GM21381 (cell line): ENCODE measurements around the gene PHLDA2.
A peak's percentile ranks its signal among the peaks of the same experiment; 100 is the strongest.

Experiments
- ATAC-seq: cut with Tn5 transposase; IDR thresholded peaks from one replicate; pipeline ENCODE4 v1.9.1; 2021; ENCODE audit warnings: mild to moderate bottlenecking, moderate library complexity; ENCODE audit not compliant: unreplicated experiment

PHLDA2 gene

DNA sequence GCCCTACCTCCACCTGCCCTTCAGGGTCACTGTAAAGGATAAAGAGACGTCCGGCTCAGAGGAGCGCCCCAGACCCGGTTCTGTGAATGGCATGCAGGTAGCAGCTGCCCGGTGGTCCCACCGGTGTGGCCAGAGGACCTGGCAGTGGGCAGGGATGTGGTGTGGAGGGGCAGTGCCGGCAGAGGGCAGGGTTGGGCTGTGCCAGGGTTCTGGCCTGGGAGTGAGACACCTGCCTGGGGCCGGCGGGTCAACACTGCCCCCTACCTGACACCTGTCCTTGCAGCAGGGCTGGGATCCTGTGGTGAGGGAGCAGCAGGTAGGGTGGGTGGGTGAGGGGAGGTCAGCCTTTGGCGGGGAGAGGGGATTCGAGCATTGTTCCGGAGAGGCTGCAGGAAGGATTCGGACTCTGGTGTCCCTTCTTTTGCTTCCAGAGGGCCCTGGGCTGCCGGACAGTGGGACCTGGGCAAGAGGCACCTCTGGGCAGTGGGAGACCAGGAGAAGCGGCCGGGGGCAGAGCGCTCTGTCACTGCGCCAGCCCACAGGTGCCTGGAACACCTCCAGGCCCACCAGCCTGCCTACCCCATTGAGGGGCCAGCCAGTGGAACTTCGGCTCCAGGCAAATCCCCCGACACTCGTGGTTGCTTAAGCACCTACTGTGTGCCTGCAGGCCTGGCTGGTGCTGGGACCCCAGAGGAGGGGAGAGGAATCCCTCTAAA, 1.6 kb upstream of the PHLDA2 start:
- ATAC-seq = no peak

DNA sequence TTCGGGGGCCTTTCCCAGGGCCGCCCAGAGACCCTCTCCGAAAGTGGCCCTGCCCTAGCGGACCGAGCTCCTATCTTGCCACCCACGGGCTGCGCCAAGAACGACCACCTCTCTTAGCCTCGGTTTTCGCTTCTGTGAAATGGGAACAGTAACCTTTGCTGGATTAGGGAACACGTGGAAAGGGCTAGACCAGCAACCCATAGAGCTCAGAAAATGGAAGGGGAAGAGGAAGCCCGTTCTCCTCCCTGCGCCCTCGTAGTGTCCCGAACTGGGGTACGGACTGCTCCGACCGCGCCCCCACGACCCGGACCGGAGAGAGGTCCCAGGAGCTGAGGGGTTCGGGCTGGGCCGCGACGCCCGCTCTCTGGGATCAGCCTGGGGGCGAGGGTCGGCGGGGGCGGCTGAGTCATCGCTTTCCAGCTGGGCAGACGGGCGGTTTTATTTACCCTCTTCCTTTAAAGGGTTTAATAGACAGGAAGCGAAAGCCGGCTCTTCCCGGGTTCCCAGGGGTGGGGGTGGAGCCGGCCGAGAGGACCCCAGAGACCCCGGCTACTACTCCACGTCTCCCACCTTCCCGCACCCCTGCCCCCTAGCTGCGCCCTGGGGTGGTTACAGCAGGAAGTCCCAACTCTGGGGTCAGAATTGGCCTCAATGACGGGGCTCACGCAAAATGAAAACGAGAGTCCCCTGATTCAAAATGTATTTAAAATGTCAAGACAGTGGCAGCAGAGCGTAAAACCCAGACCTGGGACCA, 907 bp upstream of the PHLDA2 start:
- no peak for ATAC-seq

- peak; percentile 29 for ATAC-seq
These were observed 320 bp upstream of the PHLDA2 start for GRCh38 chr11:2929531-2929949.

DNA sequence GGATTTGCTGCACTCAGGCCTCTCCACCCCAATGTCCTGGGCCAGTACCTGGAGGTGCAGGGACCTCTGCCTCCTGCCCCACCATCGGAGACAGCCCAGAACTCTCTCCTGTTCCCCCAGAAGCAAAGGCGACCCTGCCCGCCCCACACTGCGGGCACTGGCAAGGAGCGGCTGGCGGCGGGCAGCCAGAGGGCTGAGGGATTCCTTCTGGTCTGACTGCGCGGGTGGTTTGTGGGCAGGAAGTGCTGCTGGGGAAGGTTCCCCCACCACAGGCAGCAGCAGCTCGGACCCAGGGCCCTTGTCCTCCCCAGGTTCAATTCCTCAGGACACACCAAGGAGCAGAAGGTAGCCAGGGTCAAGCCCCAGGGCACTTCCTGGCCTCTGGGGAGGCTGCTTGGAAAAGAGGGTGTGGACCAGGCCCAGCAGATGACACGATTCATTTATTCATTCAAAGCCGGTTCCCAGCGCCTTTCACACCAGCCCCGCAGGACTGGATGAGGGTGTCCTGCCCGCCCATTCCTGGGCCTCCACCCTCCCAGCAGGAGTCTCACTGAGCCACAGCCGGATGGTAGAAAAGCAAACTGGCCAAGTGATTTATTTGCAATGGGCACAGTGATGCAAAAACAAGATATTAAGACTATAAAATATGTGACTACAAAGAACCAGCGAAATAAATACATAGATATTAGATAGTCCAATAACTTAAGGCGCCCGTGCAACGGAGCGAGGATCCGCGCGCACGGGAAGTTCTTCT, 1.2 kb downstream of the PHLDA2 start:
- no peak for ATAC-seq

GRCh38 chr11:2927121-2927800, 2.0 kb downstream of the PHLDA2 start:
- ATAC-seq = no peak

DNA sequence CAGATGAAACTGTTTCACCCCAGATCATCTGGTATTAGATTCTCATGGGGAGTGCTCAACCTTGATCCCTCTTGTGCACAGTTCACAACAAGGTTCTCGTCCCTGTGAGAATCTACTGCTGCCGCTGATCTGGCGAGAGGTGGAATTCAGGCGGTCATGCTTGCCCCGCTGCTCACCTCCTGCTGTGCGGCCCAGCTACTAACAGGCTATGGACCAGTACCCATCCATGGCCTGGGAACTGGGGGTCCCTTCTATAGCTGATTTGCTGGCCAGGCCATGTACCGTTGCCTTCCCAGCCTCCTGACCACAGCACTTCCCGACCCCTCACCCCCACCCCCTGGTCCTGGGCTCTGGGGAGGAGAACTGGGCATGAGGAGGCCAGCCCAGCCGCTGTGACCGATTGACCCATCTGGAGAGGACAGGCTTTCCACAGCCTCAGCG, 2.6 kb downstream of the PHLDA2 start:
- no peak for ATAC-seq

DNA sequence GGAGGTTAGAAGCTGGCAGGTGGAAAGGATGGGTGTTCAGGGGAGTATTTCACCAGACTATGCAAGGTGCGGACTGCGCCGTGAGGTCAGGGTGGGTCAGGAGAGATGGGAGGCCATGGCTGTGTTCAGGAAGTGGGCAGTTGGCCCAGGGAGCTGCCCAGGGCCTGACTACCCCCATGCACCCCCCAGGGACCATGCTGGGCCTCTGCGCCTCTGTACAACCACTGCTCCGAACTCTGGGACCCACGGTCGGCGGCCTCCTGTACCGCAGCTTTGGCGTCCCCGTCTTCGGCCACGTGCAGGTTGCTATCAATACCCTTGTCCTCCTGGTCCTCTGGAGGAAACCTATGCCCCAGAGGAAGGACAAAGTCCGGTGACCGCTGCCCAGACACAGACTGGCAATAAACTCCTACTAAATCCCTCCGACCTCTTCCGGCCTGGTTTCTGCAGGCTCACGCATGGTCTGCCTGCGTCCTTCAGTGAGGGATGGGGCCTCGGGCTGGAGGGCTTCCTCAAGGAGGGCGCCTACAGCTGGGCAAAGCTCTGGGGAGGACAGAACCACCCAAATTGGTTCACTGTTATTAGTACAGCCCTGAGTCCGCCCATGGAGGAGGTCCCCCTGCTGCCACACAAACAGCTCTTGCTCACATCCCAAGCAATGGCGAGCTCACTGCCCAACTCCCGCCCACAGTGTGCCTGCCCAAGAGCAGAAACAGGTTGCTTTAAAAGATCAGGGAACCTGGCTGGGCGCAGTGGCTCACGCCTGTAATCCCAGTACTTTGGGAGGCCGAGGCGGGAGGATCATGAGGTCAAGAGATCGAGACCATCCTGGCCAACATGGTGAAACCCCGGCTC, 4.2 kb downstream of the PHLDA2 start:
- ATAC-seq = no peak

DNA sequence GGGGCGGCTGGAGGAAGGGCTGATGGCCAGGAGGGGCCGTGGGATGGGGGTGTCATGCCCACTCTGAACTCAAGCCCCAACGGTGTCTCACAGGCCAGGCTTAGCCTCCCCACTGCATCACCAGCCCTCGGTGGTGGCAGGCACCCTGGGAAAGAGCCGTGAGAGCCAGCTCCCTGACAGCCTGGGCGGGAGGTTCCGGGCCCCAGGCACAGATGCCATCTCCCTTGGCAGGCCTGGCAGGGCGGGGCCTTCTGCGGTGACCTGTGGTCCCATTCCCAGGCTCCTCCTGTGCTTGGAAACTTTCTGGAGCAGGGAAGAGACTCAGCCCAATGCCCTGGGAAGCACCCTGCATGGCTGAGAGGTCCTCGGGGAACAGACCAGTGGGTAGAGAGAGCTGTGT, 4.8 kb downstream of the PHLDA2 start:
- ATAC-seq = no peak

DNA sequence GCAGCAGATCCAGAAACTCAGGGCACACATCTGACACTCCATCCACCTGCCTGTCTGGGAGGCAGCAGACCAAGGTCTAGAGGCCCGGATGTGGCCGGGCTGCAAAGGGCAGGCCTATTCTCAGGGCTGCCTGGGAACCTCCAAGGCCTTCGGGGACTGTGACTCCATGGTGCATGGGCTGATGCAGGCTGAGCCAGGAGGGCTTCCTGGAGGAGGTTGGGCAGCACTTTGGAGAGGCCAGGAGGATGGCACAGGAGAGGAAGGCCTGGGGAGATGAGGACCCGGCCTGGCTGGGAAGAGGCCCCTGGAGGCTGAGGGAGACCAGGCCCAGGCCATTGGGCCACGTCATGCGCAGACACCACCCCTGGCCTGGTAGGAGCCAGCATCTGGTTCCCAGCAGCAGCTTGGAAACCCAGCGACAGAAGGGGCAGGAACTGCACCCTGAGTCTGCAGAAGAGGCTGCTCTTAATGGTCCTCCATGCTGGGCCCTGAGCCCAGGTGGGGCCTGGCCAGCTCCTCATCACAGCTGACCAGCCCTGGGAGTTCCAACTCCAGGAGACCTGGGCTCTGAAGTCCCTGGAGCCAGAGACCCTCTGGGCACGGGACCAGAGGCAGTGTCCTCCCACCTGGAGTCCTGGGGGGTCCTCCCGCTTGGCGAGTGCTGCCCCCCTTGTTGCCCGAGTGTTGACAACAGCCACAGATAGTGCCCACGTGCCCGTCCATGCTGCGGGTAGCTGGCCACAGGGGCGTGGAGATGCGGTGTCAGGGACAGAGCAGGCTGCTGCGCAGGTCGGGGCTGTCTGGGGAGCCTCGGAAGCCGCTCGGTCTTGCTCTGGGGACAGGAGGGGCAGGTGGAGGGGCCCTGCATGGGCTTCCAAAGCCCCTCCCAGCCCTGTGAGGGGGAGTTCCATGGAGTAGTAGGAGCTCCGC, 5.5 kb downstream of the PHLDA2 start:
- no peak for ATAC-seq

GRCh38 chr11:2922655-2923054, 6.6 kb downstream of the PHLDA2 start:
- no peak for ATAC-seq

GRCh38 chr11:2921742-2922493, 7.3 kb downstream of the PHLDA2 start:
- no peak for ATAC-seq

DNA sequence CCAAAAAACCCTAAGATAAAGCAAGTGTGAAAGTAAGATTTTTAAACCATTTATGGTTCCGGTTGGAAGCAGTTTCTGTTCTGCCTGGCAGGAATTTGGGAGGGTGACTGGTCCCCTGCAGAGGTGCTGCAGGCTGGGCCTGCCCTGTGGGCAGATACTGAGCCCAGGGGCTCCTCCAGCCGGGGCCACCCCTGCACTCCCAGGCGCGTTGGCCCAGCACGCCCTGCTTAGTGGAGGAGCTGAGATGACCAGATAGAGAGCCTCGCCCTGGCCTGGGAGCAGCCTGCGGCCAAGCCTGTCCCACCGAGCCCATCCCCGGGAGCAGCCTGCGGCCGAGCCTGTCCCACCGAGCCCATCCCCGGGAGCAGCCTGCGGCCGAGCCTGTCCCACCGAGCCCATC, 8.0 kb downstream of the PHLDA2 start:
- ATAC-seq = no peak

GRCh38 chr11:2920343-2920742, 8.9 kb downstream of the PHLDA2 start:
- ATAC-seq = no peak

DNA sequence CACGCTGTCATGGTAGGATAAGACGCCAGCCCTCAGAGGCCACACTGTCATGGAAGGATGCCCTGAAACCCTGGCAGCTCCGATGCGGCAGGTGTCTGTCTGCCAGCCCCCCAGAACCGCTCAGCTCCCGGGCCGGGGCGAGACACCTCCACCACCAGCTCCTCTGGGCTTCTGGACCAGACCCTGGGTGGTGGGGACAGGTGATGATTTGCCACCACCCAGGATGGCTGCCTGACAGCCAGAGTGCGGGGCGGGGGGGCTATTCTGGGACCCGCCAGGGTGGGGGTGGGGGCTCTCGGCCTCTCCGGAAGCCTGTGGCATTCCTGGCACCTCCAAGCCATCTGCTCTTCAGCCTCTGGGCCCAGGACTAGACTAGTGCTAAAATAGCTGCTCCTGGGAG, 9.4 kb downstream of the PHLDA2 start:
- ATAC-seq = no peak

DNA sequence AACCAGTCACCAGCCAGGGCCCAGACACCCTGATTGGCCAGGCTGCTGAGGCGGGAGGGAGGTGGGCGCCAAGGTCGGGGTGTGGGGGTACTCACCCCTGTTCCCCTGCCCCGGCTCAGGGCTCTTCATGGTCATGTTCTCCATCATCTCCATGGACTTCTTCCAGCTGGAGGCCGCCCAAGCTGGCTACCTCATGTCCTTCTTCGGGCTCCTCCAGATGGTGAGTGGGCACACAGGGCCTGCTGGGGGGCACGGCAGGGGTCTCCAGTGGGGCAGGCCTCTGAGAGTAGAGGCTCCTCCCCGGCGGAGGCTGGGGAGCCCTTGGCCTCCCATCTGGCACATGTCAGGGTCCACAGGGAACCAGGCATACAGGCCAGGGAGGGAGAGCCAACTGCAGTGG, 10.0 kb downstream of the PHLDA2 start:
- ATAC-seq = no peak

GRCh38 chr11:2917842-2918490, 11.3 kb downstream of the PHLDA2 start:
- no peak for ATAC-seq

DNA sequence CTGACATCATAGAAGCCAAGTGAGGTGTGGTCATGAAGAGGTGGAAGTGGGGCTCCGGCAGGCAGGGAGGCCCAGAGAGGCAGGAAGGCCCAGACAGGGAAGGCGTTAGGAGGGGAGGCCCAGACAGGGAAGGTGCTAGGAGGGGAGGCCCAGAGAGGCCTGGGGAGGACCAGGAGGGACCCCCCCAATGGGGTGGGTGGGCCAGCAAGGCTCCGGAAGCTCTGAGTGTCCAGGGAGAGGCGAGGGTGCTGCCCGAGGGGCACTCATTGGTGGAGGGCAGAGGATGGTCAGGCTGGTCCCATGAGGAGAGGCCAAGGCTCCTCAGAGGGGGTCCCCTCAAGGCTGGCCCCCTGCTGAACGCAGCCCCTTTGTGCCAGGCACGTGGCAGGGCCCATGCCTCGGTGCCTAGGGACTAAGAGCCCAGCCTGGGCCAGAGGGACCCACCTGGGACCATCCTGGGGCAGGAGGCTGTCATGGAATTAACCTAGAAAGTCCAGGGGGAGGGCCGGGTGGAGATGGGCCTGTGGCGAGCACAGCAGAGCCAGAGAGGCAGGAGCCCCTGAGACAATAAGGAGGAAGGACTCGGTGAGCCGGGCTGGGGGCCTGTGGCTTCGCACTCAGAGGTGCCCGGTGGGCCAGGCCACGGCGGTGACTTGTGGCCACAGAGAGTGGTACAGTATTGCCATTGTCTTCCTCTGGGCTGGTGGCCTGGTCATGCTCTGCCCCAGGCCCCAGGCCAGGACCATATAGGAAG, 12.2 kb downstream of the PHLDA2 start:
- no peak for ATAC-seq
